OCI-LY3 (cell line): ENCODE results near the gene ZNF827.

Source experiments
- EZH2phosphoT487 ChIP-seq: fragments of 200-600 bp; shearing (Covaris generic); IDR thresholded peaks from 2 replicates; pipeline ENCODE4 v1.6.1; 2018; ENCODE audit warnings: antibody characterized with exemption, mixed run types, low read depth
- TF ChIP-seq, protein P1 (sequence below): fragments of 200-600, 300-600 bp; sonication (generic); IDR thresholded peaks from 2 replicates; pipeline ENCODE4 v1.5.1; 2014; ENCODE audit warnings: antibody characterized with exemption, low read length, low read depth

GRCh38 chr4:145861336-145862318, 77.0 kb downstream of the ZNF827 start:
- TF ChIP-seq, protein P1, sequence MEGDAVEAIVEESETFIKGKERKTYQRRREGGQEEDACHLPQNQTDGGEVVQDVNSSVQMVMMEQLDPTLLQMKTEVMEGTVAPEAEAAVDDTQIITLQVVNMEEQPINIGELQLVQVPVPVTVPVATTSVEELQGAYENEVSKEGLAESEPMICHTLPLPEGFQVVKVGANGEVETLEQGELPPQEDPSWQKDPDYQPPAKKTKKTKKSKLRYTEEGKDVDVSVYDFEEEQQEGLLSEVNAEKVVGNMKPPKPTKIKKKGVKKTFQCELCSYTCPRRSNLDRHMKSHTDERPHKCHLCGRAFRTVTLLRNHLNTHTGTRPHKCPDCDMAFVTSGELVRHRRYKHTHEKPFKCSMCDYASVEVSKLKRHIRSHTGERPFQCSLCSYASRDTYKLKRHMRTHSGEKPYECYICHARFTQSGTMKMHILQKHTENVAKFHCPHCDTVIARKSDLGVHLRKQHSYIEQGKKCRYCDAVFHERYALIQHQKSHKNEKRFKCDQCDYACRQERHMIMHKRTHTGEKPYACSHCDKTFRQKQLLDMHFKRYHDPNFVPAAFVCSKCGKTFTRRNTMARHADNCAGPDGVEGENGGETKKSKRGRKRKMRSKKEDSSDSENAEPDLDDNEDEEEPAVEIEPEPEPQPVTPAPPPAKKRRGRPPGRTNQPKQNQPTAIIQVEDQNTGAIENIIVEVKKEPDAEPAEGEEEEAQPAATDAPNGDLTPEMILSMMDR, result no peak
- no peak for TF ChIP-seq EZH2phosphoT487
